HG03196 (cell line): Measurements from ENCODE around the gene PSD4.

Experiments
- ATAC-seq: cut with Tn5 transposase; IDR thresholded peaks from one replicate; pipeline ENCODE4 v1.9.1; 2021; ENCODE audit not compliant: unreplicated experiment

The PSD4 gene

GRCh38 chr2:113219889-113220641, 46.3 kb downstream of the PSD4 start:
- no peak for ATAC-seq

DNA sequence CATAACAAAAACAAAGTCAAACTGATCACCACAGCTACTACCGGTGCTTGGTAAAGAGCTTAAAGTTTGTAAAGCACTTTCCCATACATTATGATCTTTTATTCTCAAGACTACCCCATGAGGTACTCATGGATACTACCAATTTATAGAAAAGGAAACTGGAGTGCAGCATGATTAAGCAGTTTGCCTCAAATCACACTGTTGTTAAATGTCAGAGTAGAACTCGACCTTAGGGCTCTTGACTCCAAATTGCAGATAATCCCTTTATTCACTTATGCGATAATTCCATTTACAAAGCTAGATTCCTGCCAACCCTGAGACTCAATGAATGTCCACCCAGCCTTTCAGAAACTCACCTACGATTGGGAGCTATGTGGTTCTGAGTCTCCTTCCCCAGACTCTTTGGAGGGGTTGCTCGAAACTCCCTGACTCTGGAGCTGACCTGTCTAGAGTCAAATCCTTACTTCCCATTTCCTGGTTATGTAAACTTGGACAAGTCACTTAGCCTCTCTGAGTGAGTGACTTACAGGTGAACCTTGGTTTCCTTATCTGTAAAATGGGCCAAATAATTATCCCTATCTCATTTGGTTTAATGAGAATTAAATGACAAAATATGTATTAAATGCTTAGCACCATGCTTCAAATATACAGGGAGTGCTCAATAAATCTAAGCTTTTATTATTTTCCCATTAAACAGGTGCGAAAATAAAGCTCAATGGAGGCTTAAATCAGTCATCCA, 47.4 kb downstream of the PSD4 start:
- no peak for ATAC-seq

GRCh38 chr2:113221846-113222245, 48.1 kb downstream of the PSD4 start:
- ATAC-seq: no peak

- no peak for ATAC-seq
These were observed 50.0 kb downstream of the PSD4 start for GRCh38 chr2:113223813-113224212.

GRCh38 chr2:113224647-113225236, 51.0 kb downstream of the PSD4 start:
- no peak for ATAC-seq

- ATAC-seq: no peak
These were observed 51.8 kb downstream of the PSD4 start for GRCh38 chr2:113225263-113226259.

GRCh38 chr2:113226462-113226861, 52.7 kb downstream of the PSD4 start:
- ATAC-seq: no peak

DNA sequence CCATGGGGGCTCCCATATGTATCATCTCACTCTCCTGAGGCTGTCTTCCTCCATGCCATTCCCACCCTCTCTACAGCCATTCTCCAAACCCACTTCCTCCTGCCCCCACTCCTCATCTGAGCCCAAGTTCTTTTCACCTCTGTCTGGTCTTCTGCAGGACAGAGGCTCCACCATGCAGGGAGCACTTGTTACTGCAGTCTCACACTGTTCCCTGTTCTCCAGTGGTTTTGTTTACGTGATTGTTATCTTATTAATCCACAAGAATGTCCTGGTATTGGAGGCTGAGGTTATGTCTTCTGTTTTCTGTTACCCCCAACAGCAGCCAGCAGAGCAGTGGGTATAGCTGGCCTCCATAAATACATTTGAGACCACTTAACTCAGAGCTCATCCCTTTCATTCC, 53.5 kb downstream of the PSD4 start:
- ATAC-seq: no peak

- no peak for ATAC-seq
These were observed 53.9 kb downstream of the PSD4 start for GRCh38 chr2:113227698-113228097.

DNA sequence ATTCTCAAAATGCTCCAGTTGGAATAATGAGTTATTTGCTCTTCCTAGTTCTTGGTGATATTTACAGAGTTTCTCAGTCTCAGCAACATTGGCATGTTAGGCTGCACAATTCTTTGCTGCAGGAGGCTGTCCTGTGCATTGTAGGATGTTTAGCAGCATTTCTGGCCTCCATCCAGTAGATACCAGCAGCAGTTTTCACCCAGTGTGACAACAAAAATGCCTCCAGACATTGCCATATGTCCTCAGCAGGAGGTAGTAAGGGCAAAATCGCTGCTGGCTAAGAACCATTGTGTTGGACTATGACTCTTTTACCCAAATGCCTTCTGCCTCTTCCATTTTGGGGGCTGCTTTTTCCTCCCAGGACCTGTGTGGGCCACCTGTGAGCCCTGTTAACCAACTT, 54.6 kb downstream of the PSD4 start:
- ATAC-seq: no peak

- ATAC-seq: no peak
These were observed 55.4 kb downstream of the PSD4 start for GRCh38 chr2:113228991-113229716.

DNA sequence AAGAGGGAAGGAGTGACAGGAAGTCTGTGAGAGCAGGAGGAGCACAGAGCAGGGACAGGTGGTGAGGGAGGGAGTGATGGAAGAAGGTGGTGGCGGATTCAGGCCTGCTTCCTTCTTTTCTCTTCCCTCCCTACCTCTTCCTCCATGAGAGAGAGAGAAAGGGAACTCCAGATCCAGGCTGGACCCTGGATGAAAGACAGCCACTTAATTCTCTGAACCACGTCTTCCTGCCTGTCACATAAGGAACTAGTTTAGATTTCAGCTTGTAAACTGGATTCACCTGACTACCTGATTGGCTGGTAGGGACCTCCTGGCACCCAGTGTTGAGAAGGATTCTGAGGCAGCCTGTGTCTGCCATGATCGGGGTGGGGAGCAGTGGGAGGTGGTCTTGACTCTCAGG, 56.0 kb downstream of the PSD4 start:
- no peak for ATAC-seq

DNA sequence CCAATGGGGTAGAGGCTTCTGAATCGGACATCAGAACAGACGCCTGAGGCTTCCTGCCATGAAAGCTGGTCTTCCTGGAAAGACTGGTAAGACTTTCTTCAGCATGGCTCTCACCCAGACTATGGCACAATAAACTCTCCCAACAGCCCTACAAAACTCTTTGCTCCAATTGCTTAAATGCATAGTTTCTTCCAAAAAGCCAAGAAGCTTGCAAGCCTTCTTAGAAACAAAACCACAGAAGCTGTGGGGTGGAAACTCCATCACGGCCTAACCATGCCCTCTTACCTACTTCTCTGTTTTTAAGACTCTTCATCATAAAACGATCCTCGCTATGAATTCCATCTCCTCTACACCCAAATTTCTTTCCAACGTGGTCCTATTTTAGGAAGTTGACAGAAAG, 56.8 kb downstream of the PSD4 start:
- no peak for ATAC-seq

DNA sequence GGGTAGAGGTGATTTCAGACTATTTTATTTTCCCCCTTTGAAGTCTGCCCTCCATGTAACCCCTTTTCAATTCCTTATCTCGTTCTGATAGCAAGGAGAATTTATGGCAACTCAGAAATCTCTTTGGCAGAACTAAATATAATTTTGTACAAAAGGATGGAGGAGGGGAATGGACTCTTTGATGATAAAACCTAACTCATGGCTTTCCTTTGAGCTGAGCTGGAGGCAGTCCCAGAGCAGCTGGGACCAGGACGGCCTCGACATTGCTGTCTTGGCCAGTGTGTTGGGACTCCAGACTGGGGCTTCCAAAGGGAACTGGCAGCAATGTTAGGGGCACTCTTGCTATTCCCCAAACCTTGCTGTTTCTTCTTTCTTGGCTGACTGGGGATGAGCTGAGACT, 57.3 kb downstream of the PSD4 start:
- no peak for ATAC-seq

DNA sequence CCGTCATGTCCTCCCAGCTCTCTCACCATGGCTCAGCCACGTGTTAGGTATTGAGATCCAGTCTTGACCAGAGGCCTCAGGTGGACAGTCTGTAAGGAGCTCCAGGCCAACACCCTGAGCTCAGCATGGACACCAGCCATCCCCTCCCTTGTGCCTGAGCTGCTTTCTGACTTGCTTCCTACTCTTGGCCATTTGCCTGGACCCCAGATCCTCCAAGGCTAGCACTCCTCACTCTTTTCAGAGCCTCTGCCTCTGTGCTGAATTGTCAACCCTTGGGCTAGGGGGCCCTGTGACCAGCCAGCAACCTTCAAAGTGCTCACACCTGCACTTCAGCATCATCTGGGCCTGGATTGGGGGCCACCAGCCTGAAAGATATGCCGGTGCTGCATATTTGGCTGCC, 58.4 kb downstream of the PSD4 start:
- no peak for ATAC-seq

- no peak for ATAC-seq
These were observed 59.0 kb downstream of the PSD4 start for GRCh38 chr2:113232740-113233139.

- no peak for ATAC-seq
These were observed 60.1 kb downstream of the PSD4 start for GRCh38 chr2:113233593-113234550.

GRCh38 chr2:113234721-113235346, 61.1 kb downstream of the PSD4 start:
- no peak for ATAC-seq
